Gastroesophageal sphincter (tissue), 3 donors: ENCODE measurements around the gene CHST15.

Source experiments
- CTCF ChIP-seq, 4 experiments: fragments of 200-600 bp in 2 of 4; fragments of 450-650 bp in 2 of 4; sonication (generic) in 1 of 4; IDR thresholded peaks; one replicate each; pipeline ENCODE4 v1.5.1; 2017 to 2019; ENCODE audit warnings: antibody characterized with exemption in 4 of 4, mild to moderate bottlenecking in 2 of 4, moderate library complexity in 2 of 4
- POLR2AphosphoS5 ChIP-seq: sonication (generic); formaldehyde crosslinking; IDR thresholded peaks from one replicate; pipeline ENCODE4 v1.6.1; 2017; ENCODE audit warnings: antibody characterized with exemption

GRCh38 chr10:124066781-124067714 is 26.4 kb downstream of the CHST15 start:
- TF ChIP-seq CTCF (IDR thresholded peaks at IDR 0.05) (no peak), POLR2AphosphoS5 (no peak)
